ENCODE results near the gene NDFIP1. TPM values are rescaled to one million over a fixed set of nuclear protein-coding genes. Genes with fewer than 3 reads are reported as not detected.

The NDFIP1 gene
- total and polyA plus RNA-seq, 10 donors: 14.2 to 111 (median 72.6) TPM

- DNase-seq: no peak
- Histone ChIP-seq H3K4me1 (peaks cover 4 to 77% (median 39%) of the 10 kb centered on the region in 6 donors), H3K27me3 (replicated peaks in 1 of 7) (no peaks in the 10 kb centered on the region), H3K9me3 (peaks cover 0 to 3% (median 0%) of the 10 kb centered on the region in 8 donors), H3K36me3 (peaks cover 0 to 18% (median 3%) of the 10 kb centered on the region in 6 donors), H3K27ac (no peak overlapping the region), H3K4me3 (no peak overlapping the region)
- TF ChIP-seq POLR2AphosphoS5 (IDR thresholded peaks at IDR 0.05): no peak
- TF ChIP-seq CTCF (IDR thresholded peaks at IDR 0.05 in 8 of 11, conservative IDR thresholded peaks at IDR 0.05 in 3 of 11): no peak
- TF ChIP-seq POLR2A (IDR thresholded peaks at IDR 0.05): no peak
- intact Hi-C loops (cut with DNase I; ENCODE audit: low total_unique reads): no loop called here
These were observed 17.4 kb downstream of the NDFIP1 start for GRCh38 chr5:142125963-142126362.

GRCh38 chr5:142128675-142129208 lies 20.2 kb downstream of the NDFIP1 start:
- intact Hi-C loops (cut with DNase I; ENCODE audit: low total_unique reads): no loop called here
- Histone ChIP-seq H3K9me3 (peaks cover 0 to 3% (median 0%) of the 10 kb centered on the region in 8 donors), H3K4me3 (no peak overlapping the region), H3K27me3 (replicated peaks in 1 of 7) (no peaks in the 10 kb centered on the region), H3K36me3 (peaks cover 0 to 24% (median 9%) of the 10 kb centered on the region in 6 donors), H3K4me1 (peaks cover 0 to 79% (median 38%) of the 10 kb centered on the region in 6 donors), H3K27ac (no peak overlapping the region)
- WGBS, 5 donors: 31 to 54% (median 39%) methylated on average over 3 of the region's 3 CpGs
- TF ChIP-seq CTCF (IDR thresholded peaks at IDR 0.05 in 8 of 11, conservative IDR thresholded peaks at IDR 0.05 in 3 of 11): no peak
- no peak for TF ChIP-seq POLR2AphosphoS5 (IDR thresholded peaks at IDR 0.05)
- TF ChIP-seq POLR2A (IDR thresholded peaks at IDR 0.05): no peak
- no peak for DNase-seq

- DNase-seq: no peak
- WGBS, 5 donors: 82 to 88% (median 86%) methylated on average over 11 of the region's 11 CpGs
- H3K4me3 ChIP-seq: no peak overlapping the region
- intact Hi-C loops (cut with DNase I; ENCODE audit: low total_unique reads): no loop called here
- peaks cover 0 to 3% (median 0%) of the 10 kb centered on the region in 8 donors for H3K9me3 ChIP-seq
- H3K27ac ChIP-seq: no peak overlapping the region
- TF ChIP-seq CTCF (IDR thresholded peaks at IDR 0.05 in 8 of 11, conservative IDR thresholded peaks at IDR 0.05 in 3 of 11) (no peak), POLR2A (IDR thresholded peaks at IDR 0.05) (no peak), POLR2AphosphoS5 (IDR thresholded peaks at IDR 0.05) (no peak)
- H3K27me3 ChIP-seq (replicated peaks in 1 of 7): no peaks in the 10 kb centered on the region
- H3K4me1 ChIP-seq: peaks cover 4 to 87% (median 40%) of the 10 kb centered on the region in 6 donors
- H3K36me3 ChIP-seq: peaks cover 0 to 32% (median 9%) of the 10 kb centered on the region in 6 donors
These were observed 21.0 kb downstream of the NDFIP1 start for GRCh38 chr5:142129446-142130066.

- Histone ChIP-seq H3K27me3 (replicated peaks in 1 of 7) (no peaks in the 10 kb centered on the region), H3K36me3 (peaks cover 0 to 49% (median 19%) of the 10 kb centered on the region in 6 donors), H3K4me3 (no peak overlapping the region), H3K27ac (no peak overlapping the region), H3K9me3 (no peaks in the 10 kb centered on the region), H3K4me1 (peaks cover 4 to 94% (median 42%) of the 10 kb centered on the region in 6 donors)
- no peak for DNase-seq
- intact Hi-C loops (cut with DNase I; ENCODE audit: low total_unique reads): no loop called here
- TF ChIP-seq POLR2A (IDR thresholded peaks at IDR 0.05) (no peak), CTCF (IDR thresholded peaks at IDR 0.05 in 8 of 11, conservative IDR thresholded peaks at IDR 0.05 in 3 of 11) (no peak), POLR2AphosphoS5 (IDR thresholded peaks at IDR 0.05) (no peak)
- WGBS, 5 donors: 91 to 98% (median 96%) methylated on average over 3 of the region's 3 CpGs
These were observed 22.8 kb downstream of the NDFIP1 start for GRCh38 chr5:142131394-142131793.

Data from spleen (tissue), 11 donors.